ENCODE results near the gene C12orf43. TPM values are rescaled to one million over a fixed set of nuclear protein-coding genes. Genes with fewer than 3 reads are reported as not detected.
"Not testable (repeated sequence)": the region's sequence is repeated elsewhere in the genome, so short reads cannot be mapped to it uniquely, and the experiment has no call there.

The C12orf43 gene
- total RNA-seq, result 10 to 100 TPM; 15.1 to 20.2 (median 17.7) TPM

GRCh38 chr12:121015825-121016766 is at the start of gene C12orf43:
C12orf43 (minus strand) TSS chr12:121016487; CDS start chr12:121016474, 13 bp downstream.
- peak; percentile 16 to 26 for TF ChIP-seq POLR2A (IDR thresholded peaks at IDR 0.05)
- TF ChIP-seq EP300 (IDR thresholded peaks at IDR 0.05), result no peak
- TF ChIP-seq POLR2AphosphoS5 (IDR thresholded peaks at IDR 0.05), result peak; percentile 21
- peak in 1 of 4 experiments; percentile 22 for TF ChIP-seq CTCF (IDR thresholded peaks at IDR 0.05)

GRCh38 chr12:121065345-121065744 is 49.1 kb upstream of the C12orf43 start:
- peaks cover 43% of the 10 kb centered on the region for H3K27me3 ChIP-seq
- H3K4me1 ChIP-seq, result peaks cover 0 to 4% (median 0%) of the 10 kb centered on the region in 3 donors
- no peaks in the 10 kb centered on the region for H3K36me3 ChIP-seq
- no peak overlapping the region for H3K4me3 ChIP-seq
- 57 to 60% methylated on average over 1 to 2 of the region's 2 CpGs for WGBS, 2 donors (ENCODE audit: low coverage in 1 of 2)
- TF ChIP-seq POLR2A (IDR thresholded peaks at IDR 0.05), result no peak
- no peak for TF ChIP-seq POLR2AphosphoS5 (IDR thresholded peaks at IDR 0.05)
- no peak for TF ChIP-seq CTCF (IDR thresholded peaks at IDR 0.05)
- TF ChIP-seq EP300 (IDR thresholded peaks at IDR 0.05), result no peak
- no peak for ATAC-seq
- no peak overlapping the region for H3K27ac ChIP-seq
- H3K9me3 ChIP-seq, result no peaks in the 10 kb centered on the region

More at GRCh38 chr12:121015825-121016766, at the start of gene C12orf43:
- Histone ChIP-seq H3K27ac (peak within 1 kb of the TSS in 3 of 4 donors; percentile 83 to 85 (median 83)), H3K27me3 (no peaks in the 10 kb centered on the region), H3K4me3 (peak within 1 kb of the TSS; percentile 72 to 81), H3K9me3 (no peaks in the 10 kb centered on the region), H3K36me3 (peaks cover 0 to 25% of the 10 kb centered on the region in 2 donors), H3K4me1 (peaks cover 5 to 13% (median 6%) of the 10 kb centered on the region in 3 donors)
- peak; percentile 99 for ATAC-seq
- 1% methylated on average over 18 to 31 of the region's 34 CpGs for WGBS, 2 donors (ENCODE audit: low coverage in 1 of 2)

DNA sequence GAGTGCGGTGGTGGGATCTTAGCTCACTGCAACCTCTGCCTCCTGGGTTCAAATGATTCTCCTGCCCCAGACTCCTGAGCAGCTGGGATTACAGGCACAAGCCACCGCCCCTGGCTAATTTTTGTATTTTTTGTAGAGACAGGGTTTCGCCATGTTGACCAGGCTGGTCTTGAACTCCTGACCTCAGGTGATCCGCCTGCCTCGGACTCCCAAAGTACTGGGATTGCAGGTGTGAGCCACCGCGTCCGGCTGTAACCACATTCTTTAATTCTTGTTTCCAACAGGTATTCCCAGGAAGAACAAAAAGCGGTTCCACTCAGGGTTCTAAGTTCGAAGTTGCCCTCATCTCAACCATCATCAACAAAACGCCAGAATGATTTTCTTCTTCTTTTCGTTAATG is 48.3 kb upstream of the C12orf43 start:
- WGBS, 2 donors (ENCODE audit: low coverage in 1 of 2), result 75 to 77% methylated on average over 5 to 6 of the region's 12 CpGs
- H3K36me3 ChIP-seq, H3K9me3 ChIP-seq, ATAC-seq, H3K27ac ChIP-seq, H3K4me3 ChIP-seq: not testable (repeated sequence)
- H3K27me3 ChIP-seq, result peaks cover 47% of the 10 kb centered on the region
- H3K4me1 ChIP-seq, result peaks cover 0 to 11% (median 0%) of the 10 kb centered on the region in 3 donors

- TF ChIP-seq EP300 (IDR thresholded peaks at IDR 0.05) (no peak), CTCF (IDR thresholded peaks at IDR 0.05) (no peak), POLR2AphosphoS5 (IDR thresholded peaks at IDR 0.05) (no peak), POLR2A (IDR thresholded peaks at IDR 0.05) (no peak)
- Histone ChIP-seq H3K27me3 (peaks cover 46% of the 10 kb centered on the region), H3K36me3 (no peaks in the 10 kb centered on the region), H3K27ac (no peak overlapping the region), H3K9me3 (no peaks in the 10 kb centered on the region), H3K4me3 (no peak overlapping the region), H3K4me1 (peaks cover 0 to 13% (median 0%) of the 10 kb centered on the region in 3 donors)
- ATAC-seq, result no peak
- WGBS, 2 donors (ENCODE audit: low coverage in 1 of 2), result 100% methylated on average over 1 of the region's 1 CpG; no CpG with 5 or more reads in 1 of the 2 donors
Measured at GRCh38 chr12:121064116-121064515, 47.8 kb upstream of the C12orf43 start.

GRCh38 chr12:121062391-121063045 is 46.2 kb upstream of the C12orf43 start:
- H3K9me3 ChIP-seq, result no peaks in the 10 kb centered on the region
- H3K27ac ChIP-seq, result no peak overlapping the region
- H3K4me3 ChIP-seq, result no peak overlapping the region
- H3K36me3 ChIP-seq, result no peaks in the 10 kb centered on the region
- ATAC-seq, result no peak
- H3K4me1 ChIP-seq, result peaks cover 0 to 13% (median 0%) of the 10 kb centered on the region in 3 donors
- peaks cover 34% of the 10 kb centered on the region for H3K27me3 ChIP-seq
- TF ChIP-seq EP300 (IDR thresholded peaks at IDR 0.05) (no peak), POLR2AphosphoS5 (IDR thresholded peaks at IDR 0.05) (no peak), CTCF (IDR thresholded peaks at IDR 0.05) (no peak), POLR2A (IDR thresholded peaks at IDR 0.05) (no peak)
- WGBS, 2 donors (ENCODE audit: low coverage in 1 of 2), result 79 to 91% methylated on average over 6 to 10 of the region's 11 CpGs
